ENCODE measurements around the gene RNF167. TPM values are rescaled to one million over a fixed set of nuclear protein-coding genes. Genes with fewer than 3 reads are reported as not detected.

RNF167 gene
- total RNA-seq, 4 donors from 2014 or later, result 67.3 to 98.8 (median 85.9) TPM

DNA sequence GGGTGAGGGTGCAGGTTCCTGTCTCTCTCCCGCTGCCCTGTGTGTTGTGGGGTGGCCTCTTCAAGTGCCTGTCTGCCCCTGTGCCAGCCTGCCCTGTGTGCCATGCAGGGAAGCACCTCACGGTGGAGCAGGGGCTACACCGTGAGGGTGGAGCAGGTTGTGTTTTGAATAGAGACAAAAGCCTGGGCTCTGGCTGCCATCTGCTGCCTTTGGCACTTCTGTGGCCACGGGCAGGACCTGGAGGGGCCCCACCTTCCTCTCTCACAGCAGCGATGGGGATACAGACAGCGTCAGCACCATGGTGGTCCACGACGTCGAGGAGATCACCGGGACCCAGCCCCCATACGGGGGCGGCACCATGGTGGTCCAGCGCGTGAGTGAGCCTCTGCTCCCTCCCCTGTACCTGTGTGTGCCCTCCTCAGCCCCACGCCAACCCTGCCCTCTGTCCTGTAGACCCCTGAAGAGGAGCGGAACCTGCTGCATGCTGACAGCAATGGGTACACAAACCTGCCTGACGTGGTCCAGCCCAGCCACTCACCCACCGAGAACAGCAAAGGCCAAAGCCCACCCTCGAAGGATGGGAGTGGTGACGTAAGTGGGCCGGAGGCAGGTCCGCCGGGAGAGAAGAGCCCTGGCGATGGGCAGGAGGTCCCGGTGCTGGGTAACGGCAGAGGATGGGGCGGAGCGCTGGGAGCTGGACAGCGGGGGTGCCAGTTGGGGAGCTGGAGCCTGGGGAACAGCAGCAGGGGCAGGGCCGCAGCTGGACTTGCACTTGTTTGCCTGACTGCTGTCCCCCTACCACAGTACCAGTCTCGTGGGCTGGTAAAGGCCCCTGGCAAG is 46.1 kb upstream of the RNF167 start:
- Histone ChIP-seq H3K27me3 (peaks cover 6% of the 10 kb centered on the region), H3K4me1 (peaks cover 0 to 8% (median 3%) of the 10 kb centered on the region in 3 donors), H3K9me3 (no peaks in the 10 kb centered on the region), H3K27ac (no peak overlapping the region), H3K4me3 (no peak overlapping the region), H3K36me3 (peaks cover 0 to 87% of the 10 kb centered on the region in 2 donors)
- no peak for ATAC-seq
- TF ChIP-seq POLR2AphosphoS5 (IDR thresholded peaks at IDR 0.05), result no peak
- no peak for TF ChIP-seq EP300 (IDR thresholded peaks at IDR 0.05)
- TF ChIP-seq POLR2A (IDR thresholded peaks at IDR 0.05), result no peak
- TF ChIP-seq CTCF (IDR thresholded peaks at IDR 0.05), result no peak
- 71% methylated on average over 4 of the region's 31 CpGs; no CpG with 5 or more reads in 1 of the 2 donors for WGBS, 2 donors (ENCODE audit: low coverage in 1 of 2)

DNA sequence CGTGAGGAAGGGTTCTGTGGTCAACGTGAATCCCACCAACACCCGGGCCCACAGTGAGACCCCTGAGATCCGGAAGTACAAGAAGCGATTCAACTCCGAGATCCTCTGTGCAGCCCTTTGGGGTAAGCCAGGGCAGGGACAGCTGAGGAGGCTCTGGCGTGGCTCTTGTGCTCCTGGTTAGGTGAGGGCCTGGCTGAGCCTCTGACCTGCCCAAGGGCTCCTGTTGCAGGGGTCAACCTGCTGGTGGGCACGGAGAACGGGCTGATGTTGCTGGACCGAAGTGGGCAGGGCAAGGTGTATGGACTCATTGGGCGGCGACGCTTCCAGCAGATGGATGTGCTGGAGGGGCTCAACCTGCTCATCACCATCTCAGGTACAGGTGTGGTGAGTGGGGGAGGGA is 44.9 kb upstream of the RNF167 start:
- TF ChIP-seq CTCF (IDR thresholded peaks at IDR 0.05), result no peak
- no peak for TF ChIP-seq POLR2AphosphoS5 (IDR thresholded peaks at IDR 0.05)
- no peak for TF ChIP-seq POLR2A (IDR thresholded peaks at IDR 0.05)
- no peak for TF ChIP-seq EP300 (IDR thresholded peaks at IDR 0.05)
- peaks cover 0 to 76% of the 10 kb centered on the region in 2 donors for H3K36me3 ChIP-seq
- H3K4me3 ChIP-seq, result no peak overlapping the region
- WGBS, 2 donors (ENCODE audit: low coverage in 1 of 2), result 90 to 100% methylated on average over 2 to 3 of the region's 13 CpGs
- H3K27me3 ChIP-seq, result peaks cover 18% of the 10 kb centered on the region
- no peaks in the 10 kb centered on the region for H3K9me3 ChIP-seq
- H3K27ac ChIP-seq, result no peak overlapping the region
- H3K4me1 ChIP-seq, result peaks cover 0 to 20% (median 11%) of the 10 kb centered on the region in 3 donors
- ATAC-seq, result no peak

- TF ChIP-seq POLR2AphosphoS5 (IDR thresholded peaks at IDR 0.05) (no peak), CTCF (IDR thresholded peaks at IDR 0.05) (no peak), EP300 (IDR thresholded peaks at IDR 0.05) (no peak), POLR2A (IDR thresholded peaks at IDR 0.05) (no peak)
- Histone ChIP-seq H3K4me3 (no peak overlapping the region), H3K36me3 (peaks cover 0 to 69% of the 10 kb centered on the region in 2 donors), H3K27me3 (peaks cover 25% of the 10 kb centered on the region), H3K27ac (no peak overlapping the region), H3K4me1 (peaks cover 0 to 26% (median 11%) of the 10 kb centered on the region in 3 donors), H3K9me3 (no peaks in the 10 kb centered on the region)
- WGBS, 2 donors (ENCODE audit: low coverage in 1 of 2), result 67 to 72% methylated on average over 12 to 16 of the region's 27 CpGs
- no peak for ATAC-seq
These were observed 44.3 kb upstream of the RNF167 start for GRCh38 chr17:4895657-4896331.

GRCh38 chr17:4896332-4897197 is 43.5 kb upstream of the RNF167 start:
- no peak for TF ChIP-seq POLR2AphosphoS5 (IDR thresholded peaks at IDR 0.05)
- no peak for TF ChIP-seq CTCF (IDR thresholded peaks at IDR 0.05)
- no peak for TF ChIP-seq EP300 (IDR thresholded peaks at IDR 0.05)
- TF ChIP-seq POLR2A (IDR thresholded peaks at IDR 0.05), result no peak
- Histone ChIP-seq H3K36me3 (peaks cover 0 to 62% of the 10 kb centered on the region in 2 donors), H3K9me3 (no peaks in the 10 kb centered on the region), H3K4me3 (no peak overlapping the region), H3K27me3 (peaks cover 32% of the 10 kb centered on the region), H3K4me1 (peaks cover 0 to 30% (median 11%) of the 10 kb centered on the region in 3 donors), H3K27ac (no peak overlapping the region)
- ATAC-seq, result no peak
- 86% methylated on average over 2 to 4 of the region's 27 CpGs for WGBS, 2 donors (ENCODE audit: low coverage in 1 of 2)

Measured in gastroesophageal sphincter (tissue), 4 donors.